A549 (cell line): ENCODE measurements around the gene UNC13B.

Source experiments
- CTCF ChIP-seq: fragments of >200 bp; sonication (Bioruptor Twin); formaldehyde crosslinking; IDR thresholded peaks from 3 replicates; pipeline ENCODE4 v1.5.1; 2016
- POLR2A ChIP-seq: IDR thresholded peaks from 2 replicates; pipeline ENCODE4 v1.6.1; 2012; ENCODE audit warnings: mild to moderate bottlenecking, low read length
- SMC3 ChIP-seq: fragments of >200 bp; sonication (Bioruptor Twin); formaldehyde crosslinking; IDR thresholded peaks from 3 replicates; pipeline ENCODE4 v1.6.1; 2018; ENCODE audit warnings: inconsistent platforms

- no peak for TF ChIP-seq POLR2A
- no peak for TF ChIP-seq CTCF
- TF ChIP-seq SMC3, result no peak
Observed at GRCh38 chr9:35179347-35180280, 17.8 kb downstream of the UNC13B start.
